Measurements from ENCODE around the gene PGM1. TPM values are rescaled to one million over a fixed set of nuclear protein-coding genes. Genes with fewer than 3 reads are reported as not detected.

PGM1 gene
- total RNA-seq, 4 donors from 2014 or later: 43.1 to 77.2 (median 47.4) TPM

DNA sequence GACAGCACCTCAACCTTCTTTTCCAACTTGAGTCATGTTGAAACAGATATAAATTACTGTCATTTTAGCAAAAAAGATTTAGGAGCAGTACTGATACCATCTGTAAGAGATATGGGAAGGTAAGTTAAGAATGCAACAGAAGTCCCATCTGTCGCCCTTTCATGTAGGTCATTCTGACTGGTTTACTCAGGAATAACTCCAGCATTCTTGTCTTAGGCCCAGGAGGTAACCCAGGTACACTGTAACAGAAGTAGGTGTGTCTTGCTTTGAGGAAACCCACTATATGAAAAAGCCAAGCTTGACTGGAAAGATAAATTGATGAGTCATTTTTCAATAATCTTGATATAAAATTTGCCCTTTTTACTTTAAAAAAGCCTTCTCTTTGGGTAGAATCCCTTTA, 35.4 kb downstream of the PGM1 start:
- Histone ChIP-seq H3K27ac (no peak overlapping the region), H3K4me1 (peaks cover 0 to 59% (median 15%) of the 10 kb centered on the region in 3 donors), H3K27me3 (no peaks in the 10 kb centered on the region), H3K9me3 (no peaks in the 10 kb centered on the region), H3K4me3 (no peak overlapping the region), H3K36me3 (peaks cover 0 to 36% (median 0%) of the 10 kb centered on the region in 3 donors)
- 50 to 55% methylated on average over 1 of the region's 1 CpG for WGBS, 2 donors
- TF ChIP-seq, protein P1, sequence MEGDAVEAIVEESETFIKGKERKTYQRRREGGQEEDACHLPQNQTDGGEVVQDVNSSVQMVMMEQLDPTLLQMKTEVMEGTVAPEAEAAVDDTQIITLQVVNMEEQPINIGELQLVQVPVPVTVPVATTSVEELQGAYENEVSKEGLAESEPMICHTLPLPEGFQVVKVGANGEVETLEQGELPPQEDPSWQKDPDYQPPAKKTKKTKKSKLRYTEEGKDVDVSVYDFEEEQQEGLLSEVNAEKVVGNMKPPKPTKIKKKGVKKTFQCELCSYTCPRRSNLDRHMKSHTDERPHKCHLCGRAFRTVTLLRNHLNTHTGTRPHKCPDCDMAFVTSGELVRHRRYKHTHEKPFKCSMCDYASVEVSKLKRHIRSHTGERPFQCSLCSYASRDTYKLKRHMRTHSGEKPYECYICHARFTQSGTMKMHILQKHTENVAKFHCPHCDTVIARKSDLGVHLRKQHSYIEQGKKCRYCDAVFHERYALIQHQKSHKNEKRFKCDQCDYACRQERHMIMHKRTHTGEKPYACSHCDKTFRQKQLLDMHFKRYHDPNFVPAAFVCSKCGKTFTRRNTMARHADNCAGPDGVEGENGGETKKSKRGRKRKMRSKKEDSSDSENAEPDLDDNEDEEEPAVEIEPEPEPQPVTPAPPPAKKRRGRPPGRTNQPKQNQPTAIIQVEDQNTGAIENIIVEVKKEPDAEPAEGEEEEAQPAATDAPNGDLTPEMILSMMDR (IDR thresholded peaks at IDR 0.05): no peak
- TF ChIP-seq POLR2A (IDR thresholded peaks at IDR 0.05): no peak
- DNase-seq: no peak
- intact Hi-C loops (cut with DNase I): no loop called here

DNA sequence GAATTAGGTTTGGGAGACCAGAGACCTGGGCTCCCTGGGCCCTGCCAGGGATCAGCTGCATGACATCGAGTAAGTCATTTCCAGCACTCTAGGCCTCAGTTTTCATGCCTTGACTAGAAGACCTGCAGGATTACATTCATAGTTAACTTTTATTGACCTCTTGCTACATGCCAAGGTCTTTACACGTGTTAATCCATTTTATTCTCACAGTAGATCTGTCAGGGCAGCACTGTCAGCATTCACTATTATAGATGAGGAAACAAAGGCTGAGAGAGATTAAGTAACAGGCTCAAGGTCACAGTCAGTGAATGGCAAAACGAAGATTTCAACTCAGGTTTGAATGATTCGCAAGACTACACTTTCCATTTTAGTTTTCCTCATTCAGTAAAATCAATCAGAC, 37.0 kb downstream of the PGM1 start:
- intact Hi-C loops (cut with DNase I): no loop called here
- Histone ChIP-seq H3K4me1 (peaks cover 0 to 64% (median 15%) of the 10 kb centered on the region in 3 donors), H3K4me3 (no peak overlapping the region), H3K9me3 (no peaks in the 10 kb centered on the region), H3K36me3 (peaks cover 0 to 44% (median 6%) of the 10 kb centered on the region in 3 donors), H3K27ac (peak overlapping the region; percentile 44 to 65 (median 48)), H3K27me3 (no peaks in the 10 kb centered on the region)
- TF ChIP-seq, protein P1 (IDR thresholded peaks at IDR 0.05): no peak
- no peak for TF ChIP-seq POLR2A (IDR thresholded peaks at IDR 0.05)
- 23 to 37% methylated on average over 4 of the region's 4 CpGs for WGBS, 2 donors
- DNase-seq: no peak

DNA sequence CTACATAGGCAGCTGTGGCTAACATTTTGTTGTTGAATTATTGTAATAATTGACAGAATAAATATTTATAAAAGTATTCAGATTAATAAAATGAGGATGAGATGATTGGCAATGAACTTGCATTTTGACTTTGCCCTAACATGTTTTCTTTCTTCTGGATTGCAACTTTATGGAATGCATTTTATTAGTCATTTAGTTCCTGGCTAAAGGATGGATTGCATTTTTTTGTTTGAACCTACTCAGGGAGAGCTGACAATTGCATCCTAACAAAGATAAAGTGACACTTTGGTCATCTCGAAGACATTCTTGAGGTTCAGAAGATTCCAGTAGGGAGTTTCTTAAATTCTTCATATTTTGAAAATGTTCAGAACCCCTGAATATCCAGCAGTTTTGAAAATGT, 37.5 kb downstream of the PGM1 start:
- 29 to 67% methylated on average over 1 of the region's 1 CpG for WGBS, 2 donors
- intact Hi-C loops (cut with DNase I): no loop called here
- Histone ChIP-seq H3K4me3 (no peak overlapping the region), H3K9me3 (no peaks in the 10 kb centered on the region), H3K4me1 (peaks cover 0 to 60% (median 12%) of the 10 kb centered on the region in 3 donors), H3K36me3 (peaks cover 0 to 49% (median 6%) of the 10 kb centered on the region in 3 donors), H3K27me3 (no peaks in the 10 kb centered on the region), H3K27ac (peak overlapping the region in 2 of 4 donors; percentile 26 to 65)
- TF ChIP-seq, protein P1 (IDR thresholded peaks at IDR 0.05): no peak
- no peak for TF ChIP-seq POLR2A (IDR thresholded peaks at IDR 0.05)
- DNase-seq: no peak

DNA sequence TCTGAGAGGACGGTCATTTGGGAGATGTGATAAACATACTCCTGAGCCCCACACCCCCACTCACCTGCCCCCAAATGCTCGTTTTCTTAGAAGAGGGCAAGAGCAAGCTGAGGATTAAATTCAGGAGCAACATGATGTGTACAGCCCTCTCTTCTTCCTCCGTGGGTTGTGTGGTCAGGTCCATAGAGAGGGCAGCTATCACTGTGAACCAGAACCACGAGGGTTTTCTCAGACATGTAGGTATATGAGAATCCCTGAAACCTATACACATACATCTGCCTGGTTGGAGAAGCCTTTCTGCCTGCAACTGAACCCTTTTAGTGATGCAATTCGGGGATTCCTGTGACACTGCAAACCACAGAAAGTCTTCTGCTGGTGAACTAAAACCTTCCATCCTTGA, 38.9 kb downstream of the PGM1 start:
- H3K36me3 ChIP-seq: peaks cover 0 to 63% (median 6%) of the 10 kb centered on the region in 3 donors
- TF ChIP-seq, protein P1 (IDR thresholded peaks at IDR 0.05): no peak
- no peak for TF ChIP-seq POLR2A (IDR thresholded peaks at IDR 0.05)
- intact Hi-C loops (cut with DNase I): no loop called here
- no peak overlapping the region for H3K4me3 ChIP-seq
- DNase-seq: no peak
- no peaks in the 10 kb centered on the region for H3K27me3 ChIP-seq
- peaks cover 0 to 58% (median 12%) of the 10 kb centered on the region in 3 donors for H3K4me1 ChIP-seq
- WGBS, 2 donors: 80 to 85% methylated on average over 2 to 3 of the region's 5 CpGs
- no peak overlapping the region for H3K27ac ChIP-seq
- H3K9me3 ChIP-seq: no peaks in the 10 kb centered on the region

DNA sequence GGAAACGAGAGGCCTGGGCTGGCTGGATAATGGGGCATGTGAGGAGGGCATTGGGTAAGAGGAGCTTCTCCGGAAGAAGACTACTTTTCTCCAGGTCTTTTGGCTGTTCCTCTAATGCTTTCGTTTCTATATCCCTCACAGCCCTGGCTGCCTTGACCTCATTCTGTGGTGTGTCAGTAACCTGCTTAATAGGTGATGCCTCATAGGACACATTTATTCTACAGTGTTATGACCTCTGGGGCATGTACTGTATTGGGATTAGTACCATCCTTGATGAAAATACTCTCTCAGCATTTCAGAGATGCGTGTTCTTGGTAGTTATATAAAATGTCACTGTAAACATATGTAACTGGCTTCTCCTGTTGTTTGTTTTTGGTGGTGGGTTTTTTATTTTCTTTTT, 40.1 kb downstream of the PGM1 start:
- no peak for DNase-seq
- Histone ChIP-seq H3K4me1 (peaks cover 0 to 55% (median 12%) of the 10 kb centered on the region in 3 donors), H3K27ac (no peak overlapping the region), H3K9me3 (no peaks in the 10 kb centered on the region), H3K27me3 (no peaks in the 10 kb centered on the region), H3K4me3 (no peak overlapping the region), H3K36me3 (peaks cover 0 to 73% (median 6%) of the 10 kb centered on the region in 3 donors)
- intact Hi-C loops (cut with DNase I): no loop called here
- WGBS, 2 donors: 93 to 94% methylated on average over 4 of the region's 4 CpGs
- no peak for TF ChIP-seq POLR2A (IDR thresholded peaks at IDR 0.05)
- TF ChIP-seq, protein P1 (IDR thresholded peaks at IDR 0.05): no peak
